Activated CD4-positive, alpha-beta memory T cell treated with anti-CD3 and anti-CD28 coated beads for 36 hours (primary cell): ENCODE results near the gene CTNNA2. TPM values are rescaled to one million over a fixed set of nuclear protein-coding genes. Genes with fewer than 3 reads are reported as not detected.
A peak's percentile ranks its signal among the peaks of the same experiment; 100 is the strongest.

Experiments
- CTCF ChIA-PET: fragments of 350-600 bp; sonication (Branson Sonifier 250); formaldehyde crosslinking; loops from one replicate; lab custom pipeline; 2021; ENCODE audit warnings: antibody characterized with exemption, inconsistent platforms; lab: Charles Lee
- POLR2A ChIA-PET: fragments of 350-600 bp; sonication (Branson Sonifier 250); formaldehyde crosslinking; loops from one replicate; lab custom pipeline; 2021; ENCODE audit warnings: antibody characterized with exemption; lab: Charles Lee
- DNase-seq: peaks from one replicate; pipeline ENCODE4 v3.0.0-alpha.2; 2020
- H3K27ac Mint-ChIP-seq: one replicate; pipeline ENCODE4 v1.8.0; 2021; ENCODE audit warnings: mixed read lengths
- H3K27me3 Mint-ChIP-seq: one replicate; pipeline ENCODE4 v1.8.0; 2021; ENCODE audit warnings: mixed read lengths
- H3K36me3 Mint-ChIP-seq: one replicate; pipeline ENCODE4 v1.8.0; 2021; ENCODE audit warnings: mixed read lengths
- H3K4me1 Mint-ChIP-seq: one replicate; pipeline ENCODE4 v1.8.0; 2021; ENCODE audit warnings: low read depth, mixed read lengths
- H3K4me3 Mint-ChIP-seq: one replicate; pipeline ENCODE4 v1.8.0; 2021; ENCODE audit warnings: mild to moderate bottlenecking, mixed read lengths
- H3K9me3 Mint-ChIP-seq: one replicate; pipeline ENCODE4 v1.8.0; 2021; ENCODE audit warnings: mixed read lengths
- intact Hi-C: fragments of 100-400 bp; cut with micrococcal nuclease; formaldehyde crosslinking; loops from one replicate; pipeline ENCODE4 v1.15.1; 2023
- total RNA-seq, 2 experiments: library from RNA; stranded (reverse); gene quantifications; one replicate each; pipeline ENCODE4 v1.2.3, GENCODE V29; 2021

The CTNNA2 gene
- not detected for total RNA-seq

GRCh38 chr2:79512442-79513401, at the start of gene CTNNA2:
TSS of gene CTNNA2 (plus strand) at chr2:79513051.
- intact Hi-C loops, result no loop called here
- DNase-seq, result peak; percentile 12
- Mint-ChIP-seq H3K4me1 (peaks cover 2% of the 10 kb centered on the region), H3K9me3 (peaks cover 9% of the 10 kb centered on the region), H3K4me3 (no peak within 1 kb of the TSS), H3K27me3 (peaks cover 11% of the 10 kb centered on the region), H3K36me3 (peaks cover 3% of the 10 kb centered on the region), H3K27ac (no peak within 1 kb of the TSS)
- POLR2A ChIA-PET, result no interaction called here
- CTCF ChIA-PET, result no interaction called here

DNA sequence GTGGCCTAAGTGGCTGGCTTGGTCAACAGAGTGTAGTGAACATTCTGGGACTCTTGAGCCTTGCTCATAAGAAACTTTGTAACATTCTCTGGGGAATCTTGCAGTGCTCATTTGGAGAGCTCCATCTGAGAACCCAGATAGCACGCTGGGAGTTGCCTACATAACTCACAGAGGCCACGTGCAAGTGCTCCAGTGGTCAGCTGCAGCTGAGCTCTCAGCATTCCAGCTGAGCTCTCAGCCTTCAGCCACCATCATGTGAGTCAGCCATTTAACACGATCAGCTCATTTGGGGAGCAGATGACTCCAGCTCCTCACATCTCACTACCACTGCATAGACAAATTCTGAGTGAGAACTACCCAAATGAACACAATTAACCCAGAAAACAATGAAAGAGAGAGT, 25.5 kb upstream of the CTNNA2 start:
- intact Hi-C loops, result no loop called here
- no peaks in the 10 kb centered on the region for H3K4me1 Mint-ChIP-seq
- CTCF ChIA-PET, result no interaction called here
- H3K4me3 Mint-ChIP-seq, result no peak overlapping the region
- no peaks in the 10 kb centered on the region for H3K36me3 Mint-ChIP-seq
- POLR2A ChIA-PET, result no interaction called here
- H3K9me3 Mint-ChIP-seq, result peaks cover 4% of the 10 kb centered on the region
- no peaks in the 10 kb centered on the region for H3K27me3 Mint-ChIP-seq
- no peak overlapping the region for H3K27ac Mint-ChIP-seq
- no peak for DNase-seq

- intact Hi-C loops, result no loop called here
- no peak overlapping the region for H3K4me3 Mint-ChIP-seq
- CTCF ChIA-PET, result no interaction called here
- peaks cover 8% of the 10 kb centered on the region for H3K9me3 Mint-ChIP-seq
- POLR2A ChIA-PET, result no interaction called here
- peaks cover 11% of the 10 kb centered on the region for H3K27me3 Mint-ChIP-seq
- DNase-seq, result no peak
- H3K27ac Mint-ChIP-seq, result no peak overlapping the region
- peaks cover 3% of the 10 kb centered on the region for H3K36me3 Mint-ChIP-seq
- H3K4me1 Mint-ChIP-seq, result peaks cover 2% of the 10 kb centered on the region
Observed at GRCh38 chr2:79511320-79511951, 1.4 kb upstream of the CTNNA2 start.

DNA sequence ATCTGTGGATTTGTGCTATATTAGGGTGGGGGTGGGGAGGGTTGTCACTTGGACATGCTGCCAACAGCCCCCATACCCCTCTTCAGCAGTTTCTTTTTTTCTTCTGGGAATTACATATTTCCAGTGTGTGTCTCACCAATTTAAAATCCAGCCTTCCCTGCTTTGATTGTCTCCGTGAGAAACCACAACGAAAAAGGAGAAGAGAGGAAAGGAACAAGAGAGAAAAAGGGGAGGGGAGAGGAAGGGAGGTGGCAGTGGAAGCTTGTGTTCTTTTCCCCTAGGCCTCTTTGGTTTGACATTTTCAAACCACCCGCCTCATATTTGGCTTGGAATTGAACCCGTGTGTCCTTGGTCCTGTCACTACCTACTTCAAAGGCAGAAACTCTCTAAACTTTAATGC, 860 bp downstream of the CTNNA2 start:
- DNase-seq, result no peak
- POLR2A ChIA-PET, result no interaction called here
- Mint-ChIP-seq H3K4me1 (peaks cover 2% of the 10 kb centered on the region), H3K36me3 (peaks cover 3% of the 10 kb centered on the region), H3K27me3 (peaks cover 11% of the 10 kb centered on the region), H3K9me3 (peaks cover 10% of the 10 kb centered on the region), H3K4me3 (no peak overlapping the region), H3K27ac (no peak overlapping the region)
- CTCF ChIA-PET, result no interaction called here
- intact Hi-C loops, result no loop called here

- Mint-ChIP-seq H3K27ac (no peak overlapping the region), H3K9me3 (peaks cover 23% of the 10 kb centered on the region), H3K4me3 (no peak overlapping the region), H3K36me3 (no peaks in the 10 kb centered on the region), H3K27me3 (no peaks in the 10 kb centered on the region), H3K4me1 (no peaks in the 10 kb centered on the region)
- DNase-seq, result no peak
- CTCF ChIA-PET, result no interaction called here
- POLR2A ChIA-PET, result no interaction called here
- intact Hi-C loops, result no loop called here
Observed at GRCh38 chr2:79529636-79530035, 16.8 kb downstream of the CTNNA2 start.

DNA sequence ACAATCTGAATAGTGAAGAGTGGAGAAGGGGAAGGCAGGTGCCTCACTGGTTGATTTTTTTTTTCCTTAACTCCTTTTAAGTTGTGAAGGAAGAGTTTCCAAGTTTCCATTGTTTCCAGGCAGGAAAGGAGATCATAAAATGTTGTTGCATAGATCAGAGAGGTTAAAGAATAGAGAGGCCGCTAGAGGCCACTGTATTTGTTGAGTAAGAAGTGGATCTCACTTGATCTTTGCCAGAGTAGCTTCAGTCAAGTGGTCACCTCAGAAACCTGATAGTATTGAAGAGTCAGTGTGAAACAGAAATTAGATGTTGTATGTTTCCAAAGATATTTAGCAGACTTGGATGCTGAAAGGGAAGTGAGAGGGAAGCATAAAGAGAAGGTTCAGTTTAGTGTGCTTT, 17.6 kb downstream of the CTNNA2 start:
- ChIA-PET CTCF (no interaction called here), POLR2A (no interaction called here)
- Mint-ChIP-seq H3K27me3 (no peaks in the 10 kb centered on the region), H3K4me3 (no peak overlapping the region), H3K36me3 (no peaks in the 10 kb centered on the region), H3K4me1 (no peaks in the 10 kb centered on the region), H3K9me3 (peaks cover 23% of the 10 kb centered on the region), H3K27ac (no peak overlapping the region)
- intact Hi-C loops, result no loop called here
- DNase-seq, result no peak

DNA sequence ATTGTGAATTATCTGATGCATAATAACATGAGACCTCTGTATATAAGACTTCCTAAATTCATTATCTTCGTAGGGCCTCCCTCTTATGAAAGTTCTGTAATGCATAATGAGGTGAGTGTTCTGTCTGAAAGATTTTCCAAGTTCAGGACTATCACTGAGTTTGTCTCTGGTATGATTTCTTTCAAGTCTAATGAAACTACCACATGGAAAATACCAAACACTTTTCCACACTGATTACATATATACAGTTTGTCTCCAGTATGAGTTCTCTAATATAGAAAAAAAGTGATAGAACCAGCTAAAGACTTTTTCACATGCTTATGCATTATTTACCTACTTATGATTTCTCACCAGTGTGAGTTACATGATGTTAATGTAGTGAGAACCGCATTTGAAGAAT, 34.7 kb downstream of the CTNNA2 start:
- POLR2A ChIA-PET, result no interaction called here
- intact Hi-C loops, result no loop called here
- Mint-ChIP-seq H3K27me3 (no peaks in the 10 kb centered on the region), H3K27ac (no peak overlapping the region), H3K4me1 (no peaks in the 10 kb centered on the region), H3K9me3 (peaks cover 54% of the 10 kb centered on the region), H3K4me3 (no peak overlapping the region), H3K36me3 (no peaks in the 10 kb centered on the region)
- CTCF ChIA-PET, result no interaction called here
- DNase-seq, result no peak

DNA sequence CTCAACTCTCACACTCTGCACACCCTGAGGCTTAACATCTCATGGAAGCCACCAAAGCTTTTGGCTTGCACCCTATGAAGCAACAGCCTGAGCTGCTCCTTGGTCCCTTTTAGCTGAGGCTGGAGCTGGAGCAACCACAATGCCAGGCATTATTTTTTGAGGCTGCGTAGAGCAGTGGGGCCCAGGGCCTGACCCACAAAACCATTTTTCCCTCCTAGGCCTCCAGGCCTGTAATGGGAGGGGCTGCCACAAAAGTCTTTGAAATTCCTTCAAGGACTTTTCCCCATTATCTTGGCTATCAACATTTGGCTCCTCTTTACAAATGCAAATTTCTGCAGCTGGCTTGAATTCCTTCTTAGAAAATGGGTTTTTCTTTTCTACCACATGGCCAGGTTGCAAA, 39.8 kb downstream of the CTNNA2 start:
- Mint-ChIP-seq H3K36me3 (no peaks in the 10 kb centered on the region), H3K9me3 (peaks cover 42% of the 10 kb centered on the region), H3K27me3 (no peaks in the 10 kb centered on the region), H3K27ac (no peak overlapping the region), H3K4me1 (no peaks in the 10 kb centered on the region), H3K4me3 (no peak overlapping the region)
- POLR2A ChIA-PET, result no interaction called here
- DNase-seq, result no peak
- CTCF ChIA-PET, result no interaction called here
- intact Hi-C loops, result no loop called here

- POLR2A ChIA-PET, result no interaction called here
- Mint-ChIP-seq H3K27me3 (no peaks in the 10 kb centered on the region), H3K4me1 (no peaks in the 10 kb centered on the region), H3K4me3 (no peak overlapping the region), H3K9me3 (peaks cover 36% of the 10 kb centered on the region), H3K27ac (no peak overlapping the region), H3K36me3 (no peaks in the 10 kb centered on the region)
- CTCF ChIA-PET, result no interaction called here
- intact Hi-C loops, result no loop called here
- DNase-seq, result no peak
Observed at GRCh38 chr2:79554899-79555298, 42.0 kb downstream of the CTNNA2 start.

DNA sequence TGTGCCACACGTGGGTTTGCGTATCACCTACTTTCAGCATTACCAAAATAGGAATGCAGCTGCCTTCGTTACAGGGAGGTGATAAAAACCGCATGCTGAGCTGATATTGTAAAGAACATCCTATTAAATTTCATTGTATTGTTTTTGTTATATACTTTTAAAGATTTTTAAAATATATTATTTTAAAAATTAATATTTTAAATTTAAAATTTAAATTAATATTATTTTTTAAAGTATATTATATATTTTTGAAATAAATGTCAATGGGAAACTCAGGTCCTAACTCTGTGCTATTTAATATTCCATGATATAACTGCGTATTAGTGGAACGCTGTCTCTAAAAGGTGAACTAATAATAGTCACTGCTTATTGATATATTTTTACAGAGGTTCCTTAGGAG, 51.2 kb downstream of the CTNNA2 start:
- Mint-ChIP-seq H3K4me1 (no peaks in the 10 kb centered on the region), H3K36me3 (no peaks in the 10 kb centered on the region), H3K27me3 (no peaks in the 10 kb centered on the region), H3K4me3 (no peak overlapping the region), H3K9me3 (peaks cover 23% of the 10 kb centered on the region), H3K27ac (no peak overlapping the region)
- CTCF ChIA-PET, result no interaction called here
- intact Hi-C loops, result no loop called here
- POLR2A ChIA-PET, result no interaction called here
- no peak for DNase-seq

DNA sequence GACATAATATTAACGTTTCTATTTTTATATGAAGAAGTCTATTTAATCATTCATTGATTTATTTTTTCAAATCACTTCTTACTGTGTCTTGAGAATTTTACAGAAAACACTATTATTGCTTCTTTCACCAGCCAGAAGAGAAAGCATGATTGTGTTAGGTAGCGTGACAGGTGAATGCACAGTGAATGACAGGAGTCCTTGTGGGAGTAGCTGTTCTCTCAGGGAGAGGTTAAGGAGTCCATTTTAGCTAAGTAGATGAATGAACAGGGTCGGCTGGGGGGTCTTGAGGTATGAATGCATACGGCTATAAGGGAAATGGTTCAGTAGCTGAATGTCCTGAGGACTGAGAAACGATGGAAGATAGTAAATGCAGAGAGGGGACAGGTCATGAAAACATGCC, 56.2 kb downstream of the CTNNA2 start:
- no peak overlapping the region for H3K27ac Mint-ChIP-seq
- ChIA-PET POLR2A (no interaction called here), CTCF (no interaction called here)
- no peak overlapping the region for H3K4me3 Mint-ChIP-seq
- H3K4me1 Mint-ChIP-seq, result no peaks in the 10 kb centered on the region
- no peak for DNase-seq
- H3K27me3 Mint-ChIP-seq, result no peaks in the 10 kb centered on the region
- H3K9me3 Mint-ChIP-seq, result peaks cover 24% of the 10 kb centered on the region
- H3K36me3 Mint-ChIP-seq, result no peaks in the 10 kb centered on the region
- intact Hi-C loops, result no loop called here

DNA sequence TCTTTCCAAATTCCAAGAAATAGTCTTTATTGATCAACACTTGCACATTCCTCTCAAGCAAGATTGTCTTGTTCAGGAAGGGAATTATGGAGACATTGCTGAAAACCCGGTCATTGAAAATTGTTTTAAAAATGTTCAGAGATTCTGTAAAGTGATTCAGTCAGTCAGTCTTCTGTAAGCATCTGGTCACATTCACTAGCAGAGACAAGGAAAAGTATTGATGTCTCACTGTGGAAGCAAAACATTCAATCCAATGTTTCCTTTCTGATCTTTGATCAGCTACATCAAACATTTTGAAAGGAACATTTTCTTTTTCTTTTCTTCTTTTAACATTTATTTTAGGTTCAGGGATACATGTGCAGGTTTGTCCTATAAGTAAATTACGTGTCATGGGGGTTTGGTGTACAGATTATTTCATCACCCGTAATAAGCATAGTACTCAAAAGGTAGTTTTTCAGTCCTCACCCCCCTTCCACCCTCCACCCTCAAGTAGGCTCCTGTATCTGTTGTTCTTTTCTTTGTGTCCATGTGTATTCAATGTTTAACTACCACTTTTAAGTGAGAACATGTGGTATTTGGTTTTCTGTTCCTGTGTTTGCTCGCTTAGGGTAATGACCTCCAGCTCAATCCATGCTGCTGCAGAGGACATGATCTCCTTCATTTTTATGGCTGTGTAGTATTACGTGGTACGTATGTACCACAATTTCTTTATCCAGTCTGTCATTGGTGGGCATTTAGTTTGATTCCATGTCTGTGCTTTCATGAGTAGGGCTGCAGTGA, 61.2 kb downstream of the CTNNA2 start:
- no peak for DNase-seq
- Mint-ChIP-seq H3K4me1 (no peaks in the 10 kb centered on the region), H3K27me3 (no peaks in the 10 kb centered on the region), H3K9me3 (peaks cover 21% of the 10 kb centered on the region), H3K4me3 (no peak overlapping the region), H3K36me3 (no peaks in the 10 kb centered on the region), H3K27ac (no peak overlapping the region)
- intact Hi-C loops, result no loop called here
- POLR2A ChIA-PET, result interaction anchor here (0.7 kb wide), 1 partner anchor 985 kb away, joined by 3 read pairs; no protein-coding TSS in a partner anchor
- CTCF ChIA-PET, result no interaction called here
